Mononuclear cell (primary cell): ENCODE results near the gene L3HYPDH. TPM values are rescaled to one million over a fixed set of nuclear protein-coding genes. Genes with fewer than 3 reads are reported as not detected.

Source experiments
- H3K27me3 ChIP-seq: 2 replicates; pipeline ENCODE4 v1.6.0; 2011; ENCODE audit warnings: low read length, control low read depth; ENCODE audit not compliant: insufficient read depth
- H3K4me1 ChIP-seq: 2 replicates; pipeline ENCODE4 v1.5.1; 2011; ENCODE audit warnings: mild to moderate bottlenecking, low read length, control low read depth; ENCODE audit not compliant: insufficient read depth
- H3K4me3 ChIP-seq: 2 replicates; pipeline ENCODE4 v1.5.1; 2011; ENCODE audit warnings: mild to moderate bottlenecking, low read length, moderate library complexity
- H3K9me3 ChIP-seq: 2 replicates; pipeline ENCODE4 v1.5.1; 2011; ENCODE audit warnings: low read depth, mild to moderate bottlenecking, control low read depth, low read length
- total RNA-seq: library from RNA; depleted of rRNA; stranded (reverse); fragments of >200 nt; gene quantifications from one replicate; pipeline ENCODE4 v1.2.3, GENCODE V29; 2012

The L3HYPDH gene
- 5.0 TPM for total RNA-seq

GRCh38 chr14:59483819-59484638 lies at the start of gene L3HYPDH, which contains the start of gene JKAMP:
TSS of gene L3HYPDH (minus strand) at chr14:59484408. CDS start at chr14:59484316, 92 bp downstream.
TSS of gene JKAMP (plus strand) at chr14:59484517. CDS start at chr14:59484590, 73 bp downstream.
- no peaks in the 10 kb centered on the region for H3K27me3 ChIP-seq
- no peaks in the 10 kb centered on the region for H3K9me3 ChIP-seq
- H3K4me1 ChIP-seq = peaks cover 48% of the 10 kb centered on the region
- H3K4me3 ChIP-seq = peak within 1 kb of the TSS; percentile 97

GRCh38 chr14:59532419-59532818 lies 48.2 kb upstream of the L3HYPDH start:
- Histone ChIP-seq H3K4me3 (no peak overlapping the region), H3K4me1 (no peaks in the 10 kb centered on the region), H3K9me3 (peaks cover 11% of the 10 kb centered on the region), H3K27me3 (peaks cover 6% of the 10 kb centered on the region)

GRCh38 chr14:59530349-59530748 lies 46.1 kb upstream of the L3HYPDH start:
- Histone ChIP-seq H3K4me3 (no peak overlapping the region), H3K9me3 (peaks cover 11% of the 10 kb centered on the region), H3K27me3 (peaks cover 6% of the 10 kb centered on the region), H3K4me1 (no peaks in the 10 kb centered on the region)

- H3K4me3 ChIP-seq = no peak overlapping the region
Observed at GRCh38 chr14:59529189-59529588, 45.0 kb upstream of the L3HYPDH start.

GRCh38 chr14:59520224-59520623 lies 36.0 kb upstream of the L3HYPDH start:
- Histone ChIP-seq H3K27me3 (peaks cover 2% of the 10 kb centered on the region), H3K4me3 (no peak overlapping the region), H3K4me1 (no peaks in the 10 kb centered on the region), H3K9me3 (no peaks in the 10 kb centered on the region)

More at GRCh38 chr14:59529189-59529588, 45.0 kb upstream of the L3HYPDH start:
- H3K4me1 ChIP-seq = no peaks in the 10 kb centered on the region
- peaks cover 11% of the 10 kb centered on the region for H3K9me3 ChIP-seq
- peaks cover 6% of the 10 kb centered on the region for H3K27me3 ChIP-seq

GRCh38 chr14:59511916-59512575 lies 27.8 kb upstream of the L3HYPDH start:
- H3K9me3 ChIP-seq = no peaks in the 10 kb centered on the region
- H3K27me3 ChIP-seq = no peaks in the 10 kb centered on the region
- H3K4me3 ChIP-seq = no peak overlapping the region
- H3K4me1 ChIP-seq = no peaks in the 10 kb centered on the region

- Histone ChIP-seq H3K4me3 (no peak overlapping the region), H3K9me3 (no peaks in the 10 kb centered on the region), H3K4me1 (no peaks in the 10 kb centered on the region), H3K27me3 (no peaks in the 10 kb centered on the region)
Observed at GRCh38 chr14:59510966-59511365, 26.8 kb upstream of the L3HYPDH start.

- H3K4me1 ChIP-seq = no peaks in the 10 kb centered on the region
- no peak overlapping the region for H3K4me3 ChIP-seq
- no peaks in the 10 kb centered on the region for H3K27me3 ChIP-seq
- H3K9me3 ChIP-seq = no peaks in the 10 kb centered on the region
Observed at GRCh38 chr14:59510001-59510400, 25.8 kb upstream of the L3HYPDH start.

GRCh38 chr14:59509101-59509500 lies 24.9 kb upstream of the L3HYPDH start:
- no peak overlapping the region for H3K4me3 ChIP-seq
- no peaks in the 10 kb centered on the region for H3K27me3 ChIP-seq
- H3K4me1 ChIP-seq = no peaks in the 10 kb centered on the region
- no peaks in the 10 kb centered on the region for H3K9me3 ChIP-seq

- H3K9me3 ChIP-seq = no peaks in the 10 kb centered on the region
- H3K4me1 ChIP-seq = no peaks in the 10 kb centered on the region
- H3K27me3 ChIP-seq = no peaks in the 10 kb centered on the region
- H3K4me3 ChIP-seq = no peak overlapping the region
Observed at GRCh38 chr14:59507752-59508103, 23.5 kb upstream of the L3HYPDH start.

- Histone ChIP-seq H3K4me1 (no peaks in the 10 kb centered on the region), H3K27me3 (no peaks in the 10 kb centered on the region), H3K4me3 (no peak overlapping the region), H3K9me3 (no peaks in the 10 kb centered on the region)
Observed at GRCh38 chr14:59507063-59507751, 23.0 kb upstream of the L3HYPDH start.

- H3K27me3 ChIP-seq = no peaks in the 10 kb centered on the region
- no peak overlapping the region for H3K4me3 ChIP-seq
- no peaks in the 10 kb centered on the region for H3K9me3 ChIP-seq
- no peaks in the 10 kb centered on the region for H3K4me1 ChIP-seq
Observed at GRCh38 chr14:59503256-59503655, 19.0 kb upstream of the L3HYPDH start.

- H3K4me1 ChIP-seq = no peaks in the 10 kb centered on the region
- no peaks in the 10 kb centered on the region for H3K27me3 ChIP-seq
- no peaks in the 10 kb centered on the region for H3K9me3 ChIP-seq
- H3K4me3 ChIP-seq = no peak overlapping the region
Observed at GRCh38 chr14:59500732-59501131, 16.5 kb upstream of the L3HYPDH start.

- Histone ChIP-seq H3K4me3 (no peak overlapping the region), H3K27me3 (no peaks in the 10 kb centered on the region), H3K9me3 (no peaks in the 10 kb centered on the region), H3K4me1 (peaks cover 8% of the 10 kb centered on the region)
Observed at GRCh38 chr14:59492384-59492783, 8.2 kb upstream of the L3HYPDH start.

- Histone ChIP-seq H3K9me3 (no peaks in the 10 kb centered on the region), H3K4me1 (peaks cover 19% of the 10 kb centered on the region)
Observed at GRCh38 chr14:59490756-59491155, 6.5 kb upstream of the L3HYPDH start.

More at GRCh38 chr14:59490756-59491155, 6.5 kb upstream of the L3HYPDH start:
- Histone ChIP-seq H3K4me3 (no peak overlapping the region), H3K27me3 (no peaks in the 10 kb centered on the region)
